Fibroblast of lung (primary cell): Measurements from ENCODE around the gene DOP1A. TPM values are rescaled to one million over a fixed set of nuclear protein-coding genes. Genes with fewer than 3 reads are reported as not detected.

ENCODE experiments used
- DNase-seq, 2 donors: peaks; one replicate each; pipeline versions ENCODE4 v3.0.0 to v3.0.0-alpha.2; 2010; ENCODE audit warnings: low read depth in 2 of 2
- H2AFZ ChIP-seq: 2 replicates; pipeline ENCODE4 v1.5.1; 2012; ENCODE audit warnings: low read length, control low read depth, inconsistent platforms
- H3K27ac ChIP-seq: 2 replicates; pipeline ENCODE4 v1.5.1; 2011; ENCODE audit warnings: low read length, control low read depth; ENCODE audit not compliant: insufficient read depth
- H3K27me3 ChIP-seq: 2 replicates; pipeline ENCODE4 v1.5.1; 2011; ENCODE audit warnings: mild to moderate bottlenecking, low read length; ENCODE audit not compliant: control insufficient read depth, insufficient read depth
- H3K36me3 ChIP-seq: 2 replicates; pipeline ENCODE4 v1.5.1; 2011; ENCODE audit warnings: low read length; ENCODE audit not compliant: control insufficient read depth, insufficient read depth
- H3K4me1 ChIP-seq: 2 replicates; pipeline ENCODE4 v1.5.1; 2011; ENCODE audit warnings: low read length; ENCODE audit not compliant: control insufficient read depth, insufficient read depth; ENCODE audit errors: extremely low read depth
- H3K4me2 ChIP-seq: 2 replicates; pipeline ENCODE4 v1.5.1; 2011; ENCODE audit warnings: low read length, control low read depth; ENCODE audit not compliant: insufficient read depth; ENCODE audit errors: extremely low read depth
- H3K4me3 ChIP-seq, 4 experiments: fragments of 200-600 bp in 1 of 4; sonication (generic) in 1 of 4; replicated peaks in 1 of 4; 2 replicates each; pipeline ENCODE4 v1.5.1; 2011 to 2016; ENCODE audit warnings: low read length in 4 of 4, low read depth in 3 of 4, mild to moderate bottlenecking in 3 of 4, control low read depth in 2 of 4, inconsistent platforms in 1 of 4, mixed read lengths in 1 of 4; ENCODE audit not compliant: insufficient read depth in 1 of 4; ENCODE audit errors: control extremely low read depth in 1 of 4
- H3K79me2 ChIP-seq: 2 replicates; pipeline ENCODE4 v1.5.1; 2012; ENCODE audit warnings: mild to moderate bottlenecking, low read length, inconsistent platforms; ENCODE audit not compliant: control insufficient read depth, insufficient read depth
- H3K9ac ChIP-seq: 2 replicates; pipeline ENCODE4 v1.5.1; 2011; ENCODE audit warnings: mild to moderate bottlenecking, low read length, control low read depth; ENCODE audit not compliant: insufficient read depth
- H3K9me3 ChIP-seq: 2 replicates; pipeline ENCODE4 v1.5.1; 2012; ENCODE audit warnings: low read depth, low read length; ENCODE audit not compliant: control insufficient read depth, insufficient read depth
- H4K20me1 ChIP-seq: 2 replicates; pipeline ENCODE4 v1.5.1; 2011; ENCODE audit warnings: low read length; ENCODE audit not compliant: control insufficient read depth, insufficient read depth; ENCODE audit errors: extremely low read depth
- CTCF ChIP-seq, 2 donors: IDR thresholded peaks in 1 of 2; conservative IDR thresholded peaks in 1 of 2; 1 replicate in 1 of 2; 2 replicates in 1 of 2; pipeline ENCODE4 v1.5.1; 2011 to 2012; ENCODE audit warnings: low read length in 2 of 2, control low read depth in 1 of 2, inconsistent platforms in 1 of 2, low read depth in 1 of 2, mild to moderate bottlenecking in 1 of 2
- EZH2 ChIP-seq: IDR thresholded peaks from 2 replicates; pipeline ENCODE4 v1.5.1; 2012; ENCODE audit warnings: low read length, control low read depth, mild to moderate bottlenecking; ENCODE audit errors: missing control alignments
- polyA plus RNA-seq, 2 donors: library from polyadenylated mRNA; depleted of rRNA in 1 of 2; stranded (reverse) in 1 of 2; unstranded in 1 of 2; fragments of >200 nt; gene quantifications; 2 replicates each; pipeline ENCODE4 v1.2.1, GENCODE V29; 2011 to 2012; ENCODE audit warnings: missing spikeins in 1 of 2
- total RNA-seq: library from RNA; depleted of rRNA; stranded (reverse); fragments of >200 nt; gene quantifications from 2 replicates; pipeline ENCODE4 v1.2.1, GENCODE V29; 2014

Gene DOP1A
- total and polyA plus RNA-seq, 2 donors (not counting 1 experiment from before 2014, with no cell fraction given) = 13.2 to 33.7 TPM

DNA sequence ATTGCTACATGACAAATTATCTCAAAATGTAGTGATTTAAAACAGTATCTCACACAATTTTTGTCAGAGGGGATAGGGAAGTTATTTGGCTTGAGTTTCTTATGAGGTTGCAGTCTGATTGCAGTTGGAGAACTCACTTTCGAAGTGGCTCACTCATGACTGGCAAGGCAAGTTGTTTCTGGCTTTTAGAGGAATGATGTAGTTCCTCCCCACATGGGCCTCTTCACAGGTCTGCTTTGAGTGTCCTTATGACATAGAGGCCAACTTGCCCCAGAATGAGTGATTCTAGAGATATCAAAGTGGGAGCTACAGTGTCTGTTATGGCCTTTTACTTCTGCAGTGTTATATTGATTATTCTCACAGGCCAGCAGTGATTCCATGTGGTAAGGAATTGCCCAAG is 6.1 kb downstream of the DOP1A start:
- TF ChIP-seq EZH2 = no peak
- no peak for TF ChIP-seq CTCF (conservative IDR thresholded peaks at IDR 0.05 in 1 of 2, IDR thresholded peaks at IDR 0.05 in 1 of 2; ENCODE audit: low read depth in 1 of 2, low read length in 2 of 2)
- H3K27me3 ChIP-seq = no peaks in the 10 kb centered on the region
- H4K20me1 ChIP-seq = no peaks in the 10 kb centered on the region
- no peak overlapping the region for H3K9ac ChIP-seq
- no peak overlapping the region for H3K4me2 ChIP-seq
- no peak overlapping the region for H2AFZ ChIP-seq
- no peak overlapping the region for H3K27ac ChIP-seq
- no peaks in the 10 kb centered on the region for H3K4me1 ChIP-seq
- peaks cover 3% of the 10 kb centered on the region for H3K79me2 ChIP-seq
- H3K4me3 ChIP-seq = no peak overlapping the region
- DNase-seq = no peak
- no peaks in the 10 kb centered on the region for H3K36me3 ChIP-seq
- no peaks in the 10 kb centered on the region for H3K9me3 ChIP-seq

GRCh38 chr6:83083476-83083875 is 16.0 kb downstream of the DOP1A start:
- H3K4me3 ChIP-seq = no peak overlapping the region
- no peaks in the 10 kb centered on the region for H3K27me3 ChIP-seq
- no peak overlapping the region for H3K4me2 ChIP-seq
- no peaks in the 10 kb centered on the region for H3K4me1 ChIP-seq
- H3K9me3 ChIP-seq = no peaks in the 10 kb centered on the region
- no peak overlapping the region for H2AFZ ChIP-seq
- no peaks in the 10 kb centered on the region for H3K36me3 ChIP-seq
- H3K9ac ChIP-seq = no peak overlapping the region
- no peaks in the 10 kb centered on the region for H3K79me2 ChIP-seq
- H4K20me1 ChIP-seq = no peaks in the 10 kb centered on the region
- TF ChIP-seq CTCF (conservative IDR thresholded peaks at IDR 0.05 in 1 of 2, IDR thresholded peaks at IDR 0.05 in 1 of 2; ENCODE audit: low read depth in 1 of 2, low read length in 2 of 2) = no peak
- TF ChIP-seq EZH2 = no peak
- DNase-seq = no peak
- no peak overlapping the region for H3K27ac ChIP-seq

DNA sequence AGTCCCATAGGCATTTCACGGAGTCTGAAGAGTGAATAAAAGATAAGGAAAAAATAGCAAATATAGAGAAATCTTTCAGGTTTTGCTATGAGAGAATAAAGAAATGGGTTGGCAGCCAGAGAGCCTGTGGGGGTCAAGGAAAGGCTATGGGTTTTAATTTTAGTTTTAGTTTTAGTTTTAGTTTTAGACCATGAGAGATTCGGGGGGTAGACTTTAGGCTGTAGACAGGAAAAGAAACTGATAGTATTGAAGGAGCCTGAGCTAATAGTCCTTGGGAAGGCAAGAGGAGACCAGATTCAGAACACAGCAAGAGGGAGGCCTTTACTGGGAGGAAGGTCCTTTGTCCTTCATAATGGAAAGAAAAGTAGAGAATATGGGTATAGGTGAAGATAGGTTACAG is 19.3 kb downstream of the DOP1A start:
- Histone ChIP-seq H4K20me1 (no peaks in the 10 kb centered on the region), H3K9ac (no peak overlapping the region), H3K4me3 (no peak overlapping the region), H3K79me2 (no peaks in the 10 kb centered on the region), H3K9me3 (no peaks in the 10 kb centered on the region), H3K4me1 (no peaks in the 10 kb centered on the region), H3K36me3 (no peaks in the 10 kb centered on the region), H3K27ac (no peak overlapping the region), H3K4me2 (no peak overlapping the region), H3K27me3 (no peaks in the 10 kb centered on the region), H2AFZ (no peak overlapping the region)
- TF ChIP-seq CTCF (conservative IDR thresholded peaks at IDR 0.05 in 1 of 2, IDR thresholded peaks at IDR 0.05 in 1 of 2; ENCODE audit: low read depth in 1 of 2, low read length in 2 of 2) = no peak
- TF ChIP-seq EZH2 = no peak
- no peak for DNase-seq
